Middle frontal gyrus (tissue), 1 donor: ENCODE results near the gene ZMYND11.

ENCODE experiments used
- DNase-seq: peaks from one replicate; pipeline ENCODE4 v3.0.0-alpha.2; 2015; ENCODE audit warnings: low spot score; ENCODE audit errors: extremely low spot score

ZMYND11 gene

DNA sequence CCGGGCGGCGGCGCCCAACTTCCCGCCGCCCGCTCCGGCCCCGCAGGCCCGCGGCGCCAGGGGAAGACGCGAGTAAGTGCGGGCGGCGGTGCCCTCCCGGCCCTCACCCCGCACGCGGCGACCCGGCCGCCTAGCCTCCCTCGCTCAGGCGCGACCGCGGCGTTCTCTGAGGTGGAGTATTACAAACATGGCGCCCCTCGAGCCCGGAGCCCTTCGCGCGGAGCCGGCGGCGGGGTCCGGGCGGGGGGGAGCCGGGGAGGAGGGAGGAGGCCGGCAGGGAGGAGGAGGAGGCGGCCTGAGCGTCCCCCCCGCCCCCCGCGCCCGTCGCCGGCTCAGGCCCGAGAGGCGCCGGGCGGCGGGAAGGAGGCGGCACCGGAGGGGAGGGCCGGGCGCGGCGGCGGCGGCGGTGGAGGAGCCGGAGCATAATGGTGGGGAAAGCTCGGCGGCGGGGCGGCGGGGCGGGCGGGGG is at the start of gene ZMYND11:
Gene ZMYND11, plus strand, starts transcription at position 324 of the 469 bp plus-strand sequence. CDS start 44,558 bp downstream, outside the sequence.
- DNase-seq, result no peak

DNA sequence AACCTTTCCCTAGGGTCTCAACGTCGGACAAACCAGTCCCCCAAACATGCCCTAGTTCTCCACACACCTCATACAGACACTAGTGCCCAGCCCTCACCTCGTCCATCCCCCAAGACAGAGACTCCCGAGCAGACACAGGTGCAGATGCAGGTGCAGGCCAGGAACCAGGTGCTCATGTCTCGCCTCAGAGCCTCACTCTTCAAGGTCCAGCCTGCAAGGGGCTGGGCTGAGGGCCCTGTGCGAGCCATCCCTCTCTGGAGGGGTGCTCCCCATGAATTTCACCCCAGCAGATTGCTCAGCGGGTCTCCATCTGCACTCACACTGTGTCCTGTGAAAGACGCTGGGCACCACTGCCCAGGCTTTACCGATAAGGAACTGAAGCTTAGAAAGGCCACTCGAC is 49.2 kb upstream of the ZMYND11 start:
- no peak for DNase-seq

DNA sequence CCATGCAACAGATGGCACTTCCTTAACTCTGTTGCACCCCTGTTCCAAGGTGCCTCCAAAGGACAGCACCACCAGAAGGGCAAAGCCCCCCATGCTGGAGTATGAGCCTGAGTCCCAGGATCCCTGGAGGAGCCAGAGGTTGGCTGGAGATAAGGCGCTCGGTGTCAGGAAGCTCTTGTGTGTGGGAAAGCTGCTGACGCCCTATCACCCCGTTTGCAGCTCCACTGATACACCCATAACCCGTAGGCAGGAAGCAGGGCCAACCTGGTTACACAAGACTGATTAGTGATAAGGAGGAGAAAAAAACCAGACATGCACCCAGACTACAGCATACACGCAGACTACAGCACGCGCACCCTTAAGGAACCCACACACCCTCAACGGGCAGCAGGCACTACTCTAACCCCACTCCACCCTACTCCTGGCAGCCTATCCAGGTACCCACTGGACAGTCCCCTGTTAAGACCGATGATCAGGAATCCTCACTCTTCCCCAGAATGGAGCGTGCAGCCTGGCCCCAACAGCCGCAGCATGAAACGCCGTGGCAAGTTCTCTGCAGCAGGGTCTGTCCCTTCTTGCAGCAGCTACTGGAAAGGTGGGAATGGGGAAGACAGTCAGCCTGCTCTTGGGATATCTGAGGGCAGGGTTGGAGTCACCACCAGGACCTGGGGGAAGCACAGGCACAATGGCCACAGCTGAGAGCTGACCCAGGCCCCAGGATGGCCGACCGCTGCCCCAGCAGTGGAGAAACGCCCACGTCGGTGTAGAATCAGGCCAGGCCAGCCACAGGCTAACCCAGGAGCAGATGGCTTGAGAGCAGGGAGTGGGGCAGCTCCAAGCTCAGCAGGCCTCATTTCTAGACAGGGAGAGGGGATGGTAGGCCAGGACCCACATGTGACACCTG is 47.8 kb upstream of the ZMYND11 start:
- no peak for DNase-seq

DNA sequence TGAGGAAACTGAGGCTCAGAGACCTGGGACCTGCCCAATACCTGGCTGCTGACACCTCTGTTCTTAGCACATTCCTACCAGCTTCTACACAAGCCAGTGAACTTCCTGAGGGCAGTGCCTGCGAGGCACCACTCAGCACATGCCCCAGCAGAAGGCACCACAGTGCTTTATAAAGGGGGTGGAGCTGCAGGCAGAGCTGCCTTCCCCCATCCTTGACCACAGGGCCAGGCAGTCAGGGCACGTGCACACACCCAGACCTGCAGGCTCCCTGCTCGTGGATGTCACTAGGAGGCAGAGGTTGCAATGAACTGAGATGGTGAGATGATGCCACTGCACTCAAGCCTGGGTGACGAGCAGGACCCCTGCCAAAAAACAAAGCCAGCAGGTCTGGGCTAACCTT is 47.0 kb upstream of the ZMYND11 start:
- DNase-seq, result no peak

DNA sequence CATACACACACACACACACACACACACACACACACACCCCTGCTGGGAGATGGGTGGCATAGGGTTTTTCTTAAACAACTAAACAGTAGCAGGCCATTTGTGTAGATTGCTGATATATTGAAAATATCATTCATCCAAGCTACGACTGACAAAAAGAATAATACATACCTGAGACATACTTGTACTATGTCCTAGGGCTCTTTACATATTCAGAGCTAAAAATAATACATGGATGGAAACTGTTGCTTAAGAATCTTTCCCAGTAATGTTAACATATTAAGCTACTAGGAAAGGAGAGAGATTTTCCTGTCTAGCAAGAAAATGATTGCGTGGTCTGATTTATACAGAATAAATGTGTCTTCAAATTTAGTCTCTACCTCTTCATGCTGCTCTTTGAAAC is 46.0 kb upstream of the ZMYND11 start:
- no peak for DNase-seq

DNA sequence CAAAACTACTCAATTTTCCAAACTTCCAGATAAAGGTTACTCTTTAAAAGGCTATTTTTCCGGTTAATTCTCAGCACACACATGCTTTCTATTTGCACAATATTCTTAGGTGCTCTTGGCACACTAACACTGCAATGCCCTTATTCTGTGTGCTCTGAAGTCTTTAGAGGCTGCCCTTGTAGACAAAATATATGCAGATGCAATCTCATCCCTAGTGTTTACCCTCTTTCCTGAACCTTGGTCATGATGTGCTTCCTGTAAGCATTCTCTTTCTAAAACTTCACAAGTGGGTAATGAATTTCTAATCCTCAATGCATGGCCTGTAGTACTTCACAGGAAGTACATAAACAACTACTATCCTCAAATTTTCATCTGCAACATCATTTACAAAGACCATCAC is 45.1 kb upstream of the ZMYND11 start:
- no peak for DNase-seq

DNA sequence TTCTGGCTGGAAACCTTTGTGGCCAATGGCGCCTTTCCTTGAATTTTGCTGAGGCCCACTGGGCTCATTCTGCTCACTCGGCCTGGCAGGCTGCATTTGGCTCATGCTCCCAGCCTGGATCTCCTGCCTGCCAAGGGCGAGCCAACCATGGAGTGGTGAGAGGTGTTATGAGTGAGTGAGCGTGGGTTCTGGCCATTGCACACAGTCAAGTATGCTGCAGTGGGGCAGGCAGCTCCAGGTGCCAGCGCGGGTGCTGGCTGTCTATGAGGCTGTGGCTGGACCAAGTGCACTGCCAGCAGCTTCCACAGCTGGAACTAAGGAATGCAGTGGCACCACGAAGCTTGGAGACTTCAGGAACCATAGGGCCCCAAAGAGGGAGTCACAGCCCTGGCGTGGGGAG is 43.9 kb upstream of the ZMYND11 start:
- DNase-seq, result no peak

DNA sequence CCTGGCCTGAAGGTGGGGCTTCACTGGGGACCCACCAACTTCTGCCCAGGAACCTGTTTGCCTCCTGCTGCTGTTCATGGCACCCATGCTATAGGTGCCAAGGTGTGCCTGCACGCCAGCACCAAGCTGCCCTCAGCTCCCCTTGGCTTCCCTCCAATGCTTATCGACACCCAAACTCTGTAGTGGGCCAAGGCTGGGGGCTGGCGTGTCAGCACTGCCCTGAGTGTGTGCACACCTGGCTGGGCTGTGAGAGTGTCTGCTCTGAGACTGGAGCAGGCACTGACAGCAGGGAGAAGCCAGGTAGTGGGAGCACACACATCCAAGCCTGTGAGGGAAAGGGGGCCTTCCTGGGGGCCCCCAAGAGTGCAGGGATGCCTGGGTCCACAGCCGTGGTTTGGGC is 43.1 kb upstream of the ZMYND11 start:
- no peak for DNase-seq

DNA sequence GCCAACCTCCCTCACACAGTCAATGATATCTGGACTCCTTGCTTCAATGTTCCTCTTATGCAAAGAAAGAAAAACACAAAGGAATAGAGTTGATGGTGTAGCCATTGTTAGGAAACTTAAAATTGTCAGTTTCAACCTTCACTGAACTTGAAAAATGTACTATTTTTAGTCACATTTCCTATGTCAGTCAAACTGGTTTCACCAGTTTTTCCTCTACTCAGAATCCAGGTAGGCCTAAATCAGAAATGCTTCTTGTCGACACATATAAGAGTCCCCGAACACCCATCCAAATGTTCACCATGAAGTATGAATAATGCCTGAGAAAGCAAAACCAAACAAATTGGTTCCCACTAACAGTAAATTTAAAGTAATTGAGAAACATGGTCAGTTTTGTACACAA is 42.4 kb upstream of the ZMYND11 start:
- no peak for DNase-seq

DNA sequence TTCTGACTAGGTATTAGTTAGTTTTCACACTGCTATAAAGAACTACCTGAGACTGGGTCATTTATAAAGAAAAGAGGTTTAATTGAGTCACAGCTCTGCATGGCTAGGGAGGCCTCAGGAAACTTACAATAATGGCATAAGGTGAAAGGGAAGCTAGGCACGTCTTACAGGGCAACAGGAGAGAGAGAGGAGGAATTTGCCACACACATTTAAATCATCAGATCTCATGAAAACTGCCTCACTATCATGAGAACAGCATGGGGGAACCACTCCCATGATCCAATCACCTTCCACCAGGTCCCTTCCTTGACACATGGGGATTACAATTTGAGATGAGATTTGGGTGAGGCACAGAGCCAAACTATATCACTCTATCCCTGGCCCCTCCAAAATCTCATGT is 40.6 kb upstream of the ZMYND11 start:
- DNase-seq, result no peak

DNA sequence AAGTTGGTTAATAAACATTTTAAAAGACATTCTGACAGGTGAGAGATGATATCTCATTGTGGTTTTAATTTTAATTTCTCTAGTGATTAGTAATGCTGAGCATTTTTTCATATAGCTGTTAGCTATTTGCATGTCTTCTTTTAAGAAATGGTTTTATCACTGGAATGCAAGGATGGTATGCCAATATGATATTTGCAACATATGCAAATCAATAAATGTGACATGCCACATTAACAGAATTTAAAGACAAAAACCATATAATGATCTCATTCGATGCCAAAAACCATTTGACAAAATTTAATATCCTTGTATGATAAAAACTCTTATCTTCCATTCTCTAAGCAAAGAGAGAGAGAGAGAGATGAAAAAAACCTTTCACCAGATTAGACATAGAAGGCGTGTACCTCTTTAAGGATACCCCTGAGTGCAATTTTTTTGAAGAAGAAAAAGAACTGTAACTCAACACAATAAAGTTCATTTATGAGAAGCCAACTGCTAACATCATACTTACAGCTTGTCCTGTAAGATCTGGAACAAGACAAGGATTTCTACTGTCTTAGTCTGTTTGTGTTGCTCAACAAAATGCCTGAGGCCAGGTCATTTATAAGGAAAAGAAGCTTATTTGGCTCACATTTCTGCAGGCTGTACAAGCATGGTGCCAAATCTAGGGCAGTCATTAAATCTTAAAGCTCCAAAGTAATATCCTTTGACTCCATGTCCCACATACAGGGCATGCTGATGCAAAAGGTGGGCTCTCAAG is 39.7 kb upstream of the ZMYND11 start:
- DNase-seq, result no peak

DNA sequence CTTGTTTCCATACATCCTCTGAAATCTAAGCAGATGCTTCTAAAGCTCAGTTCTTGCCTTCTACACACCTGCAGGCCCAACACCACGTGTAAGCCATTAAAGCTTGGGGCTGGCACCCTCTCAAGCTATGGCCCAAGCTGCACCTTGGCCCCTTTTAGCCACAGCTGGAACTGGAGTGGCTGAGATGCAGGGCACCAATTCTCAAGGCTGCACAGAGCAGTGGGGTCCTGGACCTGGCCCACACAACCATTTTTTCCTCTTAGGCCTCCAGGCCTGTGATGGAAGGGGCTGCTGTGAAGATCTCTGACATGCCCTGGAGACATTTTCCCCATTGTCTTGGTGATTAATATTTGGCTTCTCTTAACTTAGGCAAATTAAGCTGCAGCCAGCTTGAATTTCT is 38.8 kb upstream of the ZMYND11 start:
- no peak for DNase-seq

DNA sequence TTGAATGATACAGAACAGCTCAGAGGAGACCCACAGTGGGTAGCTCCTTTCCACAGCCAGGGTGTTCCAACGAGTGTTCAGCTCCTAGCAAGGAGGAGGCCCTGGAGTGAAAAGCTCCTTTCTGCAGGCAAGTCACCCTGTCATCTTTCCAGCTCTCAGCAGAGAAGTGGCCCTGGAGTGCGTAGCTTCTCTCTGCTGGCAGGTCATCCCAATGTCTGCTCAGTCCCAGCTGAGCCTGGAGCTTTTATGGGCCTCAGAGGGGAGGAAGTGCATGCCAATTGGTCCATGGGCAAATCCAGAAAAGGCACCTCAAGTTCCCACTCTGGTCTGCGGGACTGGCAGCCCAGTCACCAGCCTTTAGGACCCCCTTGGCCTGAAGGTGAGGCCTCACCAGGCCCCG is 30.8 kb upstream of the ZMYND11 start:
- no peak for DNase-seq

DNA sequence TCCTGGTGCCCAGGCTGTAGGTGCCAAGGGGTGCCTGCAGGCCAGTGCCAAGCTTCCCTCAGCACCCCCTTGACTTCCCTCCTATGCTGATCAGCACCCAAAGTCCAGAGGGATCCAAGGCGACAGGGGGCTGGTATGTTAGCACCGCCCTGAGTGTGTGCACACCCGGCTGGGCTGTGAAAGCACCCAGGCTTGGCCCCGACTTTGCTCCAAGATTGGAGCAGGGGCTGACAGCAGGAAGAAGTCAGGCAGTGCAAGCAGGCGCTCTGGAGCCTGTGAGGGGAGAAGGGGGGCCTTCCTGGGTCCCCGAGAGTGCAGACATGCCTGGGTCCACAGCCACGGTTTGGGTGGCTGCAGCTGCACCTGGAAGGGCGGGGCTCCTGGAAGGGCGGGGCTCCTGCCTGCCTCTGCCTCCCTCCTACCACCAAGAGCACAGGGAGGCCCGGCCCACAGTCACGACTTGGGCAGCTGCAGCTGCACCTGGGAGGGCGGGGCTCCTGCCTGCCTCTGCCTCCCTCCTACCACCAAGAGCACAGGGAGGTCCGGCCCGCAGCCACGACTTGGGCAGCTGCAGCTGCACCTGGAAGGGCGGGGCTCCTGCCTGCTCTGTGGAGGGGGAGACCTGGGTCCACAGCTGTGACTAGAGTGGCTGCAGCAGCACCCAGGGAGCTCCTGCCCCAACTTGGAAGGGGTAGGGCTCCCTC is 30.2 kb upstream of the ZMYND11 start:
- DNase-seq, result no peak

DNA sequence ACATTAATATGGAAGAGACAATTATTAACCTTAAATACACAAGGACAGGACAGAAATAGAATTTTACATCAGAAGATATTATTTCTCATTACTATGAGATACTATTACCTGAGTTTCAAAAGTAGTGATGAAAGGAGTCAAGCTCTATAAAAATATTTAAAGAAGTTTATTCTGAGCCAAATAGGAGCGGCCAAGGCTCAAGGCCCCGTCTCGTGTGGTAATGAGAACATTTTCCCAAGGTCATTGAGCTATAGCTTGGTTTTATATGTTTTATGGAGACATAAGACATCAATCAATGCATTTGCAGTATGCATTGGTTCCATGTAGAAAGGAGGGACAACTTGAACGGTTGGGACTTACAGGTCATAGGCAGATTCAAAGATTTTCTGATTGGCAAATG is 29.4 kb upstream of the ZMYND11 start:
- no peak for DNase-seq

DNA sequence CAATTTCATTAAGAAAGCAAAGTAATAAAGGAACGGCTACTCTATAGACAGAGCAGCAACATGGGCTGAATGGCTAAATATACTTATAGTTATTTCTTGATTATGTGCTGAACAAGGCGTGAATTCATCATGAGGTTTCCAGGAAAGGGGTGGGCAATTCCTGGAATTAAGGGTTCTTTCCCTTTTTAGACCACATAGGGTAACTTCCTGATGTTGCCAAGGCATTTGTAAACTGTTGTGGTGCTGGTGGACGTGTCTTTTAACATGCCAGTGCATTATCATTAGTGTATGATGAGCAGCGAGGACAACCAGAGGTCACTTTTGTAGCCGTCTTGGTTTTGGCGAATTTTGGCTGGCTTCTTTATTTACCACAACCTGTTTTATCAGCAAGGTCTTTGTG is 28.5 kb upstream of the ZMYND11 start:
- no peak for DNase-seq

DNA sequence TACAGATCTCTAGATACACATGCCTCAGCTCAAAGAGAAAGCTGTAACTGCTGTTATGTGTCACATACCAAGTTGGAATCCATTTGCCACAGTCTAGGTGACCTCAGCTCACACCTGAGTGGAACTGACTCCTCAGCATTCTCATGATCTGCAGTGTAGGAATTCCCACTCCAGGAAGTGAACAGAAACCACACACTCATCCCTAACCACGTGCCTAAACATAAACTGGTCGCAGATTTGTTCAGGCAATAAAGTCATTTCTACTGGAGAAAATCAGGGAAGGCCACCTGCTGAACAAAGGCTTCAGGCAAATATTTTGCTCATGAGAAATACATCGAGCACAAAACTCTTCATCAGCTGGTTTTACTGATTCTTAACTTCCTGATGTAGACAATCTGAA is 23.0 kb upstream of the ZMYND11 start:
- no peak for DNase-seq

DNA sequence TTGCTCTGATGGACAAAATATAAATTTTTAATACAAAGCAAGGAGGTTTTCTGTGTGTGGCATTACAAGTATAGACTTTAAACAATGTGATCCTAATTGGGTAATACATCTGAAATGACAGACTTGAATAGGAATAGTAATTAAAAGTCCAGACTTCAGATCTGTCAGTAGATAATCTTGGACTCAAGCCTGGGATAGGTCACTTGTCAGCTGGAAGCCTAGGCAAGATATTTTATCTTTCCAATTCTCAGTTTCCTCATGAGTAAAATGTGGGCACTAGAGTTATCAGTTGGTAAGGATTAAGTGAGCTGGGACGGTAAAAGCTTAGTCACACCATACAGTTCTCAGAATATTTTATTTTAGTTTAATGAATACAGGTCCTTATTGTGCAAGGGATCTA is 10.4 kb upstream of the ZMYND11 start:
- DNase-seq, result no peak

DNA sequence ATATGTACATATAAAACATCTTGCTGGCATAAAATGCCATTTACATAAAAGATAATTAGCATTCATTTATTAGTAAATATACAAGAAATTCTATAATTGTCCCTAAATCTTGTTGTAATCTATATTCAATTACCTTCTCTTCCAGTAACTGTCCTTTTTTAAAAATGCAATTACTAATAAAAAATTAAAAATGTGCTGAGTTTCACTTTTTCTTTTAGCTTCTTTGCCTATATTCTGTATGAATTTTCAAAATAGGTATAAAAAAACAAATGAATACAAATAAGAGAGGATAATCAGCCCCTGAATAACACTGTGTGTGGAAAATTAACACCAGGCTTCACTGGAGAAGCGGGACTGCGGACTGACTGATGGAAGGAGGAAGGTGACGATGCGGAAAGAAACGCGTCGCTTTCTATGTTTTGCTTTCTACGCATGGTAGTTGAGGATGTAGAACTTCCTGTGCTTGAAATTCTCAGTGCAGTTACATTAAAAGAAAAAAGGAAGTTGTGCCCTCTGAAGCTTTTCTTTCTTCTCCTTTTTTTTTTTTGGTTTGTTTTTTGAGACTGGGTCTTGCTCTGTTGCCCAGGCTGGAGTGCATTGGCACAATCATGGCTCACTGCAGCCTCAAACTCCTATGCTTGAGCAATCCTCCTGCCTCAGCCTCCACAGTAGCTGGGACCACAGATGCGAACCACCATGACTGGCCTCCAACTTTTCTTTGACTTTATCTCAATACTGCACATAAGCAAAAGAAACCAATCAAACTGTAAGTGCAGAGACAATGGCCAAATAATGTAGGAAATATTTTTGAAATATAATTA is 7.4 kb upstream of the ZMYND11 start:
- DNase-seq, result no peak

DNA sequence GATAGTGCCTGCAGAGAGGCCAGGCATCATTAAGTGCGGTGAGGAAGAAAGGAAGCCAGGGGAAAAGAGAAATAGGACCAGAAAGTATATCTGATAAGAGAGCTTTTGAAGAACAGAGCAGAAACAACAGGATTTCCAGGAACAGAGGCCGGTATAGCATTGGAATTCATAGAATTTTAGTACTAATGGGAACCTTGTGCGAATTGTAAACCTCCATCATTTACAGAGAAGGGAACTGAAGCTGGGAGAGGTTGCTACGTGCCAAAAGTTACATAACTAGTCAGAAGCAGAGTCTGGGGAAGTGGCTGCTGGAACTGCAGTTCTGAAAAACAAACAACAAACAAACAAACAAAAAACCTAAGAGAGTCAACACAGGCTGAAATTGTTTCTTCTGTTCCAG is 5.4 kb upstream of the ZMYND11 start:
- no peak for DNase-seq
